SK-N-SH (cell line): ENCODE measurements around the gene DPEP2. TPM values are rescaled to one million over a fixed set of nuclear protein-coding genes. Genes with fewer than 3 reads are reported as not detected.

ENCODE experiments used
- CTCF ChIA-PET: fragments of 300-600, 350-600 bp; formaldehyde crosslinking; extraction: SDS; loops from one replicate; lab custom pipeline; 2021; lab: Yijun Ruan, JAX
- POLR2A ChIA-PET: fragments of 350-600 bp; sonication (Branson Sonifier 250); formaldehyde crosslinking; extraction: SDS; loops from one replicate; lab custom pipeline; 2020; ENCODE audit warnings: antibody characterized with exemption, inconsistent platforms; lab: Yijun Ruan, JAX
- DNase-seq: peaks from one replicate; pipeline ENCODE4 v3.0.0; 2012
- H2AFZ ChIP-seq: fragments of 200-600 bp; sonication (generic); 2 replicates; pipeline ENCODE4 v1.8.1; 2016; ENCODE audit warnings: antibody characterized with exemption, mild to moderate bottlenecking, low read depth
- H3F3A ChIP-seq: fragments of 200-600 bp; sonication (generic); replicated peaks from 2 replicates; pipeline ENCODE3; 2016; ENCODE audit warnings: antibody characterized with exemption, mild to moderate bottlenecking; ENCODE audit not compliant: insufficient read depth
- H3K27ac ChIP-seq, 2 experiments: fragments of 200-500 bp in 1 of 2; fragments of 200-600 bp in 1 of 2; sonication (Bioruptor generic) in 1 of 2; sonication (generic), shearing (Covaris generic) in 1 of 2; 2 replicates each; pipeline versions ENCODE4 v1.5.1 to v1.6.1; 2014 to 2016; ENCODE audit warnings: low read depth in 2 of 2, inconsistent platforms in 1 of 2, low read length in 1 of 2, mild to moderate bottlenecking in 1 of 2, mixed read lengths in 1 of 2
- H3K27me3 ChIP-seq: fragments of 200-600 bp; sonication (generic), shearing (Covaris generic); 2 replicates; pipeline ENCODE4 v1.6.1; 2016; ENCODE audit warnings: mixed run types; ENCODE audit not compliant: insufficient read depth
- H3K36me3 ChIP-seq, 2 experiments: fragments of 200-500 bp in 1 of 2; fragments of 200-600 bp in 1 of 2; sonication (Bioruptor generic) in 1 of 2; sonication (generic) in 1 of 2; replicated peaks in 1 of 2; 2 replicates each; pipeline versions ENCODE3 to v1.5.1; 2014 to 2016; ENCODE audit warnings: low read length in 1 of 2, mild to moderate bottlenecking in 1 of 2; ENCODE audit not compliant: insufficient read depth in 2 of 2, control insufficient read depth in 1 of 2
- H3K4me1 ChIP-seq, 2 experiments: fragments of 200-500 bp in 1 of 2; fragments of 200-600 bp in 1 of 2; sonication (Bioruptor generic) in 1 of 2; sonication (generic), shearing (Covaris generic) in 1 of 2; 2 replicates each; pipeline versions ENCODE4 v1.5.1 to v1.6.1; 2014 to 2016; ENCODE audit warnings: low read depth in 1 of 2, low read length in 1 of 2, mixed run types in 1 of 2; ENCODE audit not compliant: insufficient read depth in 2 of 2, control insufficient read depth in 1 of 2
- H3K4me2 ChIP-seq: fragments of 200-600 bp; sonication (generic), shearing (Covaris generic); 2 replicates; pipeline ENCODE4 v1.6.1; 2017; ENCODE audit warnings: mixed run types
- H3K4me3 ChIP-seq, 2 experiments: fragments of 200-500 bp in 1 of 2; fragments of 200-600 bp in 1 of 2; sonication (Bioruptor generic) in 1 of 2; sonication (generic), shearing (Covaris generic) in 1 of 2; 2 replicates each; pipeline versions ENCODE4 v1.5.1 to v1.8.1; 2014 to 2016; ENCODE audit warnings: low read depth in 2 of 2, inconsistent platforms in 1 of 2, low read length in 1 of 2, mild to moderate bottlenecking in 1 of 2, mixed read lengths in 1 of 2, moderate library complexity in 1 of 2
- H3K79me2 ChIP-seq: fragments of 200-600 bp; sonication (generic); 2 replicates; pipeline ENCODE4 v1.8.1; 2017; ENCODE audit warnings: mild to moderate bottlenecking; ENCODE audit not compliant: insufficient read depth
- H3K9ac ChIP-seq: fragments of 200-600 bp; sonication (generic); 2 replicates; pipeline ENCODE4 v1.6.1; 2017; ENCODE audit warnings: mixed run types
- H3K9me2 ChIP-seq: fragments of 200-600 bp; sonication (generic); 2 replicates; pipeline ENCODE4 v1.6.1; 2017; ENCODE audit warnings: mixed run types
- H3K9me3 ChIP-seq: fragments of 200-600 bp; sonication (generic); 2 replicates; pipeline ENCODE4 v1.6.1; 2017; ENCODE audit warnings: mixed run types, mild to moderate bottlenecking, moderate library complexity
- H4K20me1 ChIP-seq: fragments of 200-600 bp; sonication (generic); 2 replicates; pipeline ENCODE4 v1.6.1; 2017; ENCODE audit warnings: mild to moderate bottlenecking, mixed run types; ENCODE audit not compliant: insufficient read depth
- EP300 ChIP-seq, 2 experiments: IDR thresholded peaks; 2 replicates each; pipeline versions ENCODE4 v1.4.0 to v1.6.1; 2012; ENCODE audit warnings: borderline replicate concordance in 1 of 2, low read depth in 1 of 2, low read length in 1 of 2
- EZH2phosphoT487 ChIP-seq: fragments of 200-600 bp; sonication (generic); IDR thresholded peaks from 2 replicates; pipeline ENCODE4 v1.6.1; 2017; ENCODE audit warnings: low read depth, mixed run types, mild to moderate bottlenecking, antibody characterized with exemption, moderate library complexity, borderline replicate concordance
- FOSL2 ChIP-seq: IDR thresholded peaks from 2 replicates; pipeline ENCODE4 v1.4.0; 2012; ENCODE audit warnings: low read depth, mild to moderate bottlenecking, moderate library complexity, borderline replicate concordance
- FOXM1 ChIP-seq: IDR thresholded peaks from 2 replicates; pipeline ENCODE4 v1.4.0; 2012; ENCODE audit warnings: low read depth, mild to moderate bottlenecking
- GABPA ChIP-seq: IDR thresholded peaks from 2 replicates; pipeline ENCODE4 v1.4.0; 2012; ENCODE audit warnings: low read depth, mild to moderate bottlenecking
- GATA2 ChIP-seq: sonication (generic); formaldehyde crosslinking; IDR thresholded peaks from 2 replicates; pipeline ENCODE4 v1.5.0; 2020; ENCODE audit warnings: mild to moderate bottlenecking, missing genetic modification reagents
- MXI1 ChIP-seq: IDR thresholded peaks from 2 replicates; pipeline ENCODE4 v1.6.1; 2012; ENCODE audit warnings: mild to moderate bottlenecking, low read depth, low read length, improper control_type of control experiment
- RAD21 ChIP-seq: IDR thresholded peaks from 2 replicates; pipeline ENCODE4 v1.6.1; 2012; ENCODE audit warnings: mild to moderate bottlenecking, low read length
- RFX5 ChIP-seq: IDR thresholded peaks from 2 replicates; pipeline ENCODE4 v1.6.1; 2012; ENCODE audit warnings: mild to moderate bottlenecking, improper control_type of control experiment, low read length
- RXRA ChIP-seq: IDR thresholded peaks from 2 replicates; pipeline ENCODE4 v1.4.0; 2012; ENCODE audit warnings: low read depth, mild to moderate bottlenecking, borderline replicate concordance
- SIN3A ChIP-seq: IDR thresholded peaks from 2 replicates; pipeline ENCODE4 v1.6.1; 2012; ENCODE audit warnings: low read depth, mild to moderate bottlenecking, low read length, moderate library complexity, borderline replicate concordance
- SMC3 ChIP-seq: IDR thresholded peaks from 2 replicates; pipeline ENCODE4 v1.6.1; 2012; ENCODE audit warnings: low read depth, low read length, improper control_type of control experiment
- TEAD4 ChIP-seq: IDR thresholded peaks from 2 replicates; pipeline ENCODE4 v1.4.0; 2012; ENCODE audit warnings: mild to moderate bottlenecking, borderline replicate concordance; ENCODE audit not compliant: insufficient read depth
- USF2 ChIP-seq: fragments of 150-350 bp; IDR thresholded peaks from 2 replicates; pipeline ENCODE4 v1.6.1; 2017; ENCODE audit warnings: antibody characterized with exemption, low read length, low read depth, borderline replicate concordance
- WGBS: methylation state at CpG from one replicate; pipeline ENCODE4 v1.1.6; 2017; ENCODE audit warnings: low lambda C conversion rate; 5-methylcytosine and 5-hydroxymethylcytosine counted together
- polyA plus RNA-seq, 3 experiments: library from polyadenylated mRNA; depleted of rRNA; stranded (reverse); fragments of >200 nt; gene quantifications; 2 replicates each; pipeline ENCODE4 v1.2.3, GENCODE V29; 2012
- TF ChIP-seq, protein P1 (sequence below): fragments of 200-600 bp; sonication (generic); IDR thresholded peaks from 2 replicates; pipeline ENCODE4 v1.6.1; 2017; ENCODE audit warnings: antibody characterized with exemption, mild to moderate bottlenecking, moderate library complexity
- TF ChIP-seq, protein P2 (sequence below): IDR thresholded peaks from 2 replicates; pipeline ENCODE4 v1.4.0; 2012; ENCODE audit warnings: low read depth
- TF ChIP-seq, protein P3 (sequence below): IDR thresholded peaks from 2 replicates; pipeline ENCODE4 v1.4.0; 2012; ENCODE audit warnings: low read depth, borderline replicate concordance

DPEP2 gene
- polyA plus RNA-seq, 1 of the 3 experiments (the other 2 are of a cell fraction): not detected

- H3K27ac ChIP-seq: no peak overlapping the region
- 20% methylated on average over 31 of the region's 39 CpGs for WGBS
- H3K9me2 ChIP-seq: no peaks in the 10 kb centered on the region
- H4K20me1 ChIP-seq: no peaks in the 10 kb centered on the region
- TF ChIP-seq RFX5: no peak
- no peak for TF ChIP-seq TEAD4
- no peak for TF ChIP-seq USF2
- TF ChIP-seq, protein P1, sequence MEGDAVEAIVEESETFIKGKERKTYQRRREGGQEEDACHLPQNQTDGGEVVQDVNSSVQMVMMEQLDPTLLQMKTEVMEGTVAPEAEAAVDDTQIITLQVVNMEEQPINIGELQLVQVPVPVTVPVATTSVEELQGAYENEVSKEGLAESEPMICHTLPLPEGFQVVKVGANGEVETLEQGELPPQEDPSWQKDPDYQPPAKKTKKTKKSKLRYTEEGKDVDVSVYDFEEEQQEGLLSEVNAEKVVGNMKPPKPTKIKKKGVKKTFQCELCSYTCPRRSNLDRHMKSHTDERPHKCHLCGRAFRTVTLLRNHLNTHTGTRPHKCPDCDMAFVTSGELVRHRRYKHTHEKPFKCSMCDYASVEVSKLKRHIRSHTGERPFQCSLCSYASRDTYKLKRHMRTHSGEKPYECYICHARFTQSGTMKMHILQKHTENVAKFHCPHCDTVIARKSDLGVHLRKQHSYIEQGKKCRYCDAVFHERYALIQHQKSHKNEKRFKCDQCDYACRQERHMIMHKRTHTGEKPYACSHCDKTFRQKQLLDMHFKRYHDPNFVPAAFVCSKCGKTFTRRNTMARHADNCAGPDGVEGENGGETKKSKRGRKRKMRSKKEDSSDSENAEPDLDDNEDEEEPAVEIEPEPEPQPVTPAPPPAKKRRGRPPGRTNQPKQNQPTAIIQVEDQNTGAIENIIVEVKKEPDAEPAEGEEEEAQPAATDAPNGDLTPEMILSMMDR: peak; percentile 81
- TF ChIP-seq SIN3A: 0 out of 2 replicates have a peak, but pooled peaks have one; percentile 26
- TF ChIP-seq, protein P2, sequence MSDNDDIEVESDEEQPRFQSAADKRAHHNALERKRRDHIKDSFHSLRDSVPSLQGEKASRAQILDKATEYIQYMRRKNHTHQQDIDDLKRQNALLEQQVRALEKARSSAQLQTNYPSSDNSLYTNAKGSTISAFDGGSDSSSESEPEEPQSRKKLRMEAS: no peak
- peak; percentile 87 for TF ChIP-seq SMC3
- TF ChIP-seq RAD21: peak; percentile 63
- TF ChIP-seq, all 33 proteins: peak for 4
- H3K9me3 ChIP-seq: no peaks in the 10 kb centered on the region
- no peaks in the 10 kb centered on the region for H3F3A ChIP-seq
- peak; percentile 96 for DNase-seq
- H3K79me2 ChIP-seq: no peaks in the 10 kb centered on the region
- peak overlapping the region; percentile 66; the same call in 1 of the 2 replicates for H3K4me2 ChIP-seq
- peak overlapping the region; percentile 84 for H2AFZ ChIP-seq
- peaks cover 0 to 7% of the 10 kb centered on the region in 2 experiments; a peak in 1 of 4 replicates for H3K4me1 ChIP-seq
- peak overlapping the region in 1 of 2 experiments; percentile 56; a peak in 2 of 4 replicates for H3K4me3 ChIP-seq
- no peaks in the 10 kb centered on the region for H3K36me3 ChIP-seq
- CTCF ChIA-PET: interaction anchor here (0.6 to 3.9 kb wide), 14 partner anchors 10 to 446 kb away, joined by 3 to 25 read pairs (median 4); no protein-coding TSS in a partner anchor
- H3K27me3 ChIP-seq: no peaks in the 10 kb centered on the region
- no peak overlapping the region for H3K9ac ChIP-seq
- POLR2A ChIA-PET: no interaction called here
These were observed 5.9 kb downstream of the DPEP2 start for GRCh38 chr16:67993207-67994039.

DNA sequence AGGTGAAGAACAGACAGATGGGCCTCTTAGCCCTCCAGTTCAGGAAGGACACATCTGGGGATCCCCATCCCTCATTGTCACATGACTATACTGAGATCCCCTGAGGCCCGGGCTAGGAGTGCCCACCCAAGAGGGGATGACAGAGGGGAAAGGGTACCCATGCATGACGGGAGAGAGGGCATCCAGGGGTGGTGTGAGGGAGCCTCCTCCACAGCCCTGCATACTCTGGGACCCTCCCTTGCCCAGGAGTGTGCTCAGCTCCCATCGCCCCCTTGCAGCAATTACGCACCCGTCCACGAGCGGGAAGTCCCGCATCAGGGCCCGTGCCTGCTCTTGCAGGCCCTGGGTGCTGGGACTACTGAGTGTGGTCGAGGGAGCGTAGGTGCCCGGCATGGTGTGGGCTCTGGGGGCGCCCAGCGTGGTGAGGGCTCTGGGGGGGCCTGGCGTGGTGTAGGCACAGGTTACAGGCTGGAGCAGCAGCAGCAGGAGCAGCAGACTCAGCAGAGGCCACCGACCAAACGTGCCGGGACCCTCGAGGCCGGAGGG, 6.5 kb downstream of the DPEP2 start:
- CTCF ChIA-PET: interaction anchor here (1.0 to 3.9 kb wide), 7 partner anchors 12 to 236 kb away, joined by 3 to 25 read pairs (median 4); no protein-coding TSS in a partner anchor
- no peaks in the 10 kb centered on the region for H3F3A ChIP-seq
- no peak for TF ChIP-seq FOXM1
- no peak for TF ChIP-seq FOSL2
- no peak for TF ChIP-seq GABPA
- TF ChIP-seq RXRA: no peak
- no peak for TF ChIP-seq GATA2 (CRISPR knock-in tag)
- TF ChIP-seq SIN3A: no peak
- no peak for TF ChIP-seq EZH2phosphoT487
- TF ChIP-seq EP300 (IDR thresholded peaks at IDR 0.05; ENCODE audit: borderline replicate concordance in 1 of 2, low read depth in 1 of 2, low read length in 1 of 2): no peak
- TF ChIP-seq, protein P1: no peak
- no peak for TF ChIP-seq MXI1
- TF ChIP-seq, protein P3, sequence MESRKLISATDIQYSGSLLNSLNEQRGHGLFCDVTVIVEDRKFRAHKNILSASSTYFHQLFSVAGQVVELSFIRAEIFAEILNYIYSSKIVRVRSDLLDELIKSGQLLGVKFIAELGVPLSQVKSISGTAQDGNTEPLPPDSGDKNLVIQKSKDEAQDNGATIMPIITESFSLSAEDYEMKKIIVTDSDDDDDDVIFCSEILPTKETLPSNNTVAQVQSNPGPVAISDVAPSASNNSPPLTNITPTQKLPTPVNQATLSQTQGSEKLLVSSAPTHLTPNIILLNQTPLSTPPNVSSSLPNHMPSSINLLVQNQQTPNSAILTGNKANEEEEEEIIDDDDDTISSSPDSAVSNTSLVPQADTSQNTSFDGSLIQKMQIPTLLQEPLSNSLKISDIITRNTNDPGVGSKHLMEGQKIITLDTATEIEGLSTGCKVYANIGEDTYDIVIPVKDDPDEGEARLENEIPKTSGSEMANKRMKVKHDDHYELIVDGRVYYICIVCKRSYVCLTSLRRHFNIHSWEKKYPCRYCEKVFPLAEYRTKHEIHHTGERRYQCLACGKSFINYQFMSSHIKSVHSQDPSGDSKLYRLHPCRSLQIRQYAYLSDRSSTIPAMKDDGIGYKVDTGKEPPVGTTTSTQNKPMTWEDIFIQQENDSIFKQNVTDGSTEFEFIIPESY: no peak

More for the DNA sequence above, 6.5 kb downstream of the DPEP2 start:
- POLR2A ChIA-PET: no interaction called here
- H3K9me3 ChIP-seq: no peaks in the 10 kb centered on the region
- WGBS: 69% methylated on average over 15 of the region's 20 CpGs
- no peak for DNase-seq
- H3K4me3 ChIP-seq: peak overlapping the region in 1 of 2 experiments; percentile 56; a peak in 2 of 4 replicates
- no peaks in the 10 kb centered on the region for H3K9me2 ChIP-seq
- no peaks in the 10 kb centered on the region for H3K79me2 ChIP-seq
- no peaks in the 10 kb centered on the region for H3K27me3 ChIP-seq
- no peaks in the 10 kb centered on the region for H4K20me1 ChIP-seq
- no peak overlapping the region for H2AFZ ChIP-seq
- no peak overlapping the region for H3K27ac ChIP-seq
- H3K36me3 ChIP-seq: no peaks in the 10 kb centered on the region
- peak overlapping the region; percentile 66; the same call in 1 of the 2 replicates for H3K4me2 ChIP-seq
- no peak overlapping the region for H3K9ac ChIP-seq
- H3K4me1 ChIP-seq: peaks cover 0 to 7% of the 10 kb centered on the region in 2 experiments; a peak in 1 of 4 replicates
